Measurements from ENCODE around the gene JAM3.

The JAM3 gene

GRCh38 chr11:134040386-134041302 lies 28.2 kb upstream of the JAM3 start:
- 0 out of 2 replicates have a peak, but pooled peaks cover 3% of the 10 kb centered on the region for H4K20me1 ChIP-seq (ENCODE audit: insufficient read depth, low read length)
- DNase-seq (no peak), ATAC-seq (ENCODE audit: insufficient read depth, low read depth) (no peak)
- H3K36me3 ChIP-seq (ENCODE audit: insufficient read depth, low read length), result no peaks in the 10 kb centered on the region
- no peak overlapping the region for H3K4me2 ChIP-seq (ENCODE audit: insufficient read depth, low read length)
- H3K27me3 ChIP-seq (ENCODE audit: insufficient read depth, low read length, poor library complexity), result no peaks in the 10 kb centered on the region
- no peak overlapping the region for H3K27ac ChIP-seq (ENCODE audit: low read length)
- no peak overlapping the region for H3K4me3 ChIP-seq (ENCODE audit: low read depth in 1 of 2, low read length in 2 of 2)
- no peaks in the 10 kb centered on the region for H3K79me2 ChIP-seq (ENCODE audit: insufficient read depth, low read length)
- TF ChIP-seq EZH2 (IDR thresholded peaks at IDR 0.05; ENCODE audit: borderline replicate concordance, low read depth, low read length, severe bottlenecking), result no peak
- no peak for TF ChIP-seq CTCF (IDR thresholded peaks at IDR 0.05; ENCODE audit: borderline replicate concordance, extremely low read depth, low read length, poor library complexity, severe bottlenecking)
- H2AFZ ChIP-seq (ENCODE audit: low read depth, low read length), result no peak overlapping the region
- no peak overlapping the region for H3K9ac ChIP-seq (ENCODE audit: low read depth, low read length)
- peaks cover 22% of the 10 kb centered on the region for H3K4me1 ChIP-seq (ENCODE audit: insufficient read depth, low read length)
- H3K9me3 ChIP-seq (ENCODE audit: insufficient read depth, low read length, severe bottlenecking), result no peaks in the 10 kb centered on the region

- no peak overlapping the region for H3K4me3 ChIP-seq (ENCODE audit: low read depth in 1 of 2, low read length in 2 of 2)
- peaks cover 18% of the 10 kb centered on the region for H3K4me1 ChIP-seq (ENCODE audit: insufficient read depth, low read length)
Observed at GRCh38 chr11:134041349-134041748, 27.5 kb upstream of the JAM3 start.

GRCh38 chr11:134041791-134042696 lies 26.8 kb upstream of the JAM3 start:
- DNase-seq (no peak), ATAC-seq (ENCODE audit: insufficient read depth, low read depth) (no peak)
- Histone ChIP-seq H2AFZ (ENCODE audit: low read depth, low read length) (no peak overlapping the region), H3K9me3 (ENCODE audit: insufficient read depth, low read length, severe bottlenecking) (no peaks in the 10 kb centered on the region), H3K4me3 (ENCODE audit: low read depth in 1 of 2, low read length in 2 of 2) (no peak overlapping the region), H3K79me2 (ENCODE audit: insufficient read depth, low read length) (no peaks in the 10 kb centered on the region), H3K36me3 (ENCODE audit: insufficient read depth, low read length) (no peaks in the 10 kb centered on the region), H3K4me2 (ENCODE audit: insufficient read depth, low read length) (no peak overlapping the region), H3K4me1 (ENCODE audit: insufficient read depth, low read length) (peaks cover 11% of the 10 kb centered on the region), H4K20me1 (ENCODE audit: insufficient read depth, low read length) (0 out of 2 replicates have a peak, but pooled peaks cover 3% of the 10 kb centered on the region), H3K27ac (ENCODE audit: low read length) (no peak overlapping the region), H3K27me3 (ENCODE audit: insufficient read depth, low read length, poor library complexity) (no peaks in the 10 kb centered on the region), H3K9ac (ENCODE audit: low read depth, low read length) (no peak overlapping the region)
- TF ChIP-seq EZH2 (IDR thresholded peaks at IDR 0.05; ENCODE audit: borderline replicate concordance, low read depth, low read length, severe bottlenecking) (no peak), CTCF (IDR thresholded peaks at IDR 0.05; ENCODE audit: borderline replicate concordance, extremely low read depth, low read length, poor library complexity, severe bottlenecking) (no peak)

More at GRCh38 chr11:134041349-134041748, 27.5 kb upstream of the JAM3 start:
- Histone ChIP-seq H3K9me3 (ENCODE audit: insufficient read depth, low read length, severe bottlenecking) (no peaks in the 10 kb centered on the region), H3K9ac (ENCODE audit: low read depth, low read length) (no peak overlapping the region), H4K20me1 (ENCODE audit: insufficient read depth, low read length) (0 out of 2 replicates have a peak, but pooled peaks cover 3% of the 10 kb centered on the region), H3K79me2 (ENCODE audit: insufficient read depth, low read length) (no peaks in the 10 kb centered on the region), H3K4me2 (ENCODE audit: insufficient read depth, low read length) (no peak overlapping the region), H3K27ac (ENCODE audit: low read length) (no peak overlapping the region), H2AFZ (ENCODE audit: low read depth, low read length) (no peak overlapping the region), H3K27me3 (ENCODE audit: insufficient read depth, low read length, poor library complexity) (no peaks in the 10 kb centered on the region), H3K36me3 (ENCODE audit: insufficient read depth, low read length) (no peaks in the 10 kb centered on the region)
- ATAC-seq (ENCODE audit: insufficient read depth, low read depth), result no peak
- TF ChIP-seq EZH2 (IDR thresholded peaks at IDR 0.05; ENCODE audit: borderline replicate concordance, low read depth, low read length, severe bottlenecking), result no peak
- TF ChIP-seq CTCF (IDR thresholded peaks at IDR 0.05; ENCODE audit: borderline replicate concordance, extremely low read depth, low read length, poor library complexity, severe bottlenecking), result no peak
- DNase-seq, result no peak
